ENCODE results near the gene AP1G1. TPM values are rescaled to one million over a fixed set of nuclear protein-coding genes. Genes with fewer than 3 reads are reported as not detected.

The AP1G1 gene
- 67.5 and 68.5 TPM in 2 replicates for total RNA-seq

DNA sequence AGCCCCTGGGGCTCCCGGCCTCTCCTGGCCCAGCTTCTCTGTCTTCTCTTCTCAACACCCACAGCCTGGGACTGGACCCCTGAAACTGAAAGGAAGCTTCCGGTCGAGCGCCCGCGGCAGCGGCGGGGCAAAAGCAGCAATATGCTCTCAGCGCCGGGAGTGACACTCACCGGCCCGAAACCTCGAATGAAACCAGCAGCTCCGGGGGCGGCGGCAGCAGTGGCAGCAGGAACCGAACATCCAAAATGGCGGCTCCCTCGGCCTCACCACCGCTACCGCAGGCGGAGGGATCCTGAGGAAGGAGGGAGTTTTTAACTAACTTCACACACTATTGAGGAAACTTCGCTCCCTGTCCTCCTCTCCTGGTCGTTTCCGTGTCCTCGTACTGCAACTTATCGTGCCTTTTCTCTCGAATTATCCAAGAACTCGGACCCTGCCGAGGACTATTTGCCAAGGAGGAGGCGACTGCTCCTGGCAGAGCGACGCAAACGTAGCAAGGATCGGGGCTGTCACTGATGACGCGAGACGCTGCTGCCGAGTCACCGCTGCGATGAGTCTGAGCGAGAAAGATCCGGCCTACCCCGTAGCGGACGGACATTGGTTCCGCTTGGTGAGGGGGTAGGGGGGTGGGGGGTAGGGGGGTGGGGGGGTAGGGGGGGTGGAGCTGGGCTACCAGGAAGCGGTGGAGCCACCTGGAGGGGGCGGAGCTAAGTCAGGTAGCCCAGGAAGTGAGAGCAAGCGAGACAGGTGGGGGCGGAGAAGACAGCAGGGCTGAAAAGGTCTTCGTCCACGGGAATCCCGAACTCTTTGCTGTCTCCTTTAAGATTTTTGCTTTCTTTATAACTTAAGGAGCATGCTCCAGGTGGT, at the start of gene AP1G1:
AP1G1 (minus strand) TSS at position 242 of the 867 bp plus-strand sequence. CDS start 19,355 bp downstream, outside the sequence.

GRCh38 chr16:71845639-71846430, 37.2 kb upstream of the AP1G1 start, which contains the start of gene ATXN1L:
TSS of gene ATXN1L (plus strand) at chr16:71845976. CDS start at chr16:71849741, 3,765 bp downstream.

GRCh38 chr16:71724320-71724751, 84.3 kb downstream of the AP1G1 start, which contains the start of gene PHLPP2:
TSS of gene PHLPP2 (minus strand) at chr16:71724701. CDS start at chr16:71714795, 9,906 bp downstream.

Other genes starting within 250 kb of the AP1G1 start
- not detected in 2 replicates for gene TAT, start 231.7 kb downstream of the AP1G1 start, total RNA-seq
- not detected in 2 replicates for gene MARVELD3, start 182.7 kb downstream of the AP1G1 start, total RNA-seq
- 5.9 and 14.2 TPM in 2 replicates for gene PHLPP2, start 84.1 kb downstream of the AP1G1 start, total RNA-seq
- gene ATXN1L, start 37.1 kb upstream of the AP1G1 start, total RNA-seq, result 7.3 TPM in 2 replicates
- 3.4 and 4.0 TPM in 2 replicates for gene ZNF821, start 75.3 kb upstream of the AP1G1 start, total RNA-seq
- gene IST1, start 86.7 kb upstream of the AP1G1 start, total RNA-seq, result 146 and 185 TPM in 2 replicates
- gene PKD1L3, start 191.6 kb upstream of the AP1G1 start, total RNA-seq, result not detected in 2 replicates
- gene DHODH, start 199.9 kb upstream of the AP1G1 start, total RNA-seq, result 4.8 and 5.2 TPM in 2 replicates
- under 0.01 and 0.28 TPM in 2 replicates for gene HP, start 245.7 kb upstream of the AP1G1 start, total RNA-seq